SK-N-MC (cell line): ENCODE data around the gene TLNRD1.

Source experiments
- DNase-seq: peaks from one replicate; pipeline ENCODE4 v3.0.0-alpha.2; 2011; ENCODE audit warnings: low read depth, low spot score
- H3K27ac ChIP-seq: fragments of 200-600 bp; sonication (generic); 2 replicates; pipeline ENCODE4 v1.5.1; 2016; ENCODE audit warnings: mixed run types
- H3K36me3 ChIP-seq: fragments of 200-600 bp; sonication (generic); 2 replicates; pipeline ENCODE4 v1.6.1; 2017; ENCODE audit warnings: antibody characterized with exemption, low read length, mixed read lengths; ENCODE audit not compliant: insufficient read depth
- H3K4me3 ChIP-seq: fragments of 200-600 bp; sonication (generic); 2 replicates; pipeline ENCODE4 v1.5.1; 2016
- H3K9ac ChIP-seq: fragments of 200-600 bp; sonication (generic); 2 replicates; pipeline ENCODE4 v1.8.0; 2017; ENCODE audit warnings: mixed run types, mixed read lengths; ENCODE audit not compliant: insufficient read length
- H3K9me3 ChIP-seq: fragments of 200-600 bp; sonication (generic); 2 replicates; pipeline ENCODE4 v1.6.1; 2017; ENCODE audit warnings: low read depth, mild to moderate bottlenecking, antibody characterized with exemption, low read length, moderate library complexity, mixed read lengths
- EZH2 ChIP-seq: fragments of 200-600 bp; sonication (generic); IDR thresholded peaks from one replicate; pipeline ENCODE4 v1.6.1; 2017; ENCODE audit warnings: antibody characterized with exemption
- FOXP2 ChIP-seq: optimal IDR thresholded peaks from 2 replicates; pipeline ENCODE3; 2011; ENCODE audit warnings: mild to moderate bottlenecking, moderate library complexity; ENCODE audit not compliant: insufficient read depth; ENCODE audit errors: extremely low read length, control extremely low read depth
- POLR2AphosphoS5 ChIP-seq: IDR thresholded peaks from 2 replicates; pipeline ENCODE4 v1.6.1; 2012; ENCODE audit warnings: mild to moderate bottlenecking, low read depth, low read length, borderline replicate concordance

Gene TLNRD1

GRCh38 chr15:81047928-81048327 lies 47.2 kb downstream of the TLNRD1 start:
- DNase-seq = no peak
- H3K27ac ChIP-seq = no peak overlapping the region
- no peak for TF ChIP-seq POLR2AphosphoS5
- no peak for TF ChIP-seq EZH2
- TF ChIP-seq FOXP2 = no peak
- H3K9me3 ChIP-seq = no peaks in the 10 kb centered on the region
- no peak overlapping the region for H3K9ac ChIP-seq
- no peaks in the 10 kb centered on the region for H3K36me3 ChIP-seq
- H3K4me3 ChIP-seq = no peak overlapping the region

- Histone ChIP-seq H3K9ac (no peak overlapping the region), H3K4me3 (no peak overlapping the region), H3K27ac (no peak overlapping the region), H3K36me3 (no peaks in the 10 kb centered on the region), H3K9me3 (no peaks in the 10 kb centered on the region)
- DNase-seq = no peak
- no peak for TF ChIP-seq FOXP2
- no peak for TF ChIP-seq POLR2AphosphoS5
- TF ChIP-seq EZH2 = no peak
These were observed 49.1 kb downstream of the TLNRD1 start for GRCh38 chr15:81049835-81050234.

DNA sequence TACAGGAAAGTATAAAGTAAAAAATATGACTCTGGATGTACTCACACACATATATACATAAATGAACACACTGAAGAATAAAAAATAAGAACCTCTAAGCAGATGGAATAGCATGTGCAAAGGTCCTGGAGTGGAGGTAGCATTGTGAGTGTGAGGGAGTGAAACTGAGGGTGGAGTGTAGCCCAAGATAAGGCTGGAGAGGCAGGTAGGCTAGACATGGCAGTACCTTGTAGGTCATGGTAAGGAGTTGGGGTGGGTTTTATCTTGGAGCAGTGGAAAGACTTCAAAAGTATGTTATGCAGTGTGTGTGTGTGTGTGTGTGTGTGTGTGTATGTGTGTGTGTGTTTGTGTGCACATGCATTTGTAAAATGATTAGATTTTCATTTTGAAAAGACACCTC lies 49.5 kb downstream of the TLNRD1 start:
- Histone ChIP-seq H3K9me3 (no peaks in the 10 kb centered on the region), H3K36me3 (no peaks in the 10 kb centered on the region), H3K9ac (no peak overlapping the region), H3K27ac (no peak overlapping the region), H3K4me3 (no peak overlapping the region)
- no peak for DNase-seq
- no peak for TF ChIP-seq POLR2AphosphoS5
- no peak for TF ChIP-seq EZH2
- TF ChIP-seq FOXP2 = no peak

GRCh38 chr15:81050805-81051204 lies 50.1 kb downstream of the TLNRD1 start:
- TF ChIP-seq FOXP2 (no peak), EZH2 (no peak), POLR2AphosphoS5 (no peak)
- H3K4me3 ChIP-seq = no peak overlapping the region
- H3K9ac ChIP-seq = no peak overlapping the region
- DNase-seq = no peak
- no peak overlapping the region for H3K27ac ChIP-seq
- no peaks in the 10 kb centered on the region for H3K36me3 ChIP-seq
- no peaks in the 10 kb centered on the region for H3K9me3 ChIP-seq

- no peak for TF ChIP-seq EZH2
- TF ChIP-seq POLR2AphosphoS5 = no peak
- no peak for TF ChIP-seq FOXP2
- Histone ChIP-seq H3K9ac (no peak overlapping the region), H3K9me3 (no peaks in the 10 kb centered on the region), H3K36me3 (no peaks in the 10 kb centered on the region), H3K27ac (no peak overlapping the region), H3K4me3 (no peak overlapping the region)
- DNase-seq = no peak
These were observed 51.3 kb downstream of the TLNRD1 start for GRCh38 chr15:81052046-81052445.

DNA sequence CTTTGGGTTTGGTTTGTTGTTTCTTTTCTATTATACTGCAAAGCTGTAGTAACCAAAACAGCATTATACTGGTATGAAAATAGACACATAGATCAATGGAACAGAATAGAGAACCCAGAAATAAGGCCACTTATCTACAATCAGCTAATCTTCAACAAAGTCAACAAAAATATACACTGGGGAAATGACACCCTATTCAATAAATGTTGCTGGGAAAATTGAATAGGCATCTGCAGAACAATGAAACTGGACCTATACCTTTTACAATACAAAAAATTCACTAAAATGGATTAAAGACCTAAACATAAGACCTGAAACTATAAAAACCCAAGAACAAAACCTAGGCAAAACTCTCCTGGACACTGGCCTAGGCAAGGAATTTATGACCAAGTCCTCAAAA lies 52.9 kb downstream of the TLNRD1 start:
- H3K4me3 ChIP-seq = no peak overlapping the region
- TF ChIP-seq POLR2AphosphoS5 (no peak), FOXP2 (no peak), EZH2 (no peak)
- H3K9me3 ChIP-seq = no peaks in the 10 kb centered on the region
- H3K9ac ChIP-seq = no peak overlapping the region
- H3K36me3 ChIP-seq = no peaks in the 10 kb centered on the region
- no peak overlapping the region for H3K27ac ChIP-seq
- DNase-seq = no peak

DNA sequence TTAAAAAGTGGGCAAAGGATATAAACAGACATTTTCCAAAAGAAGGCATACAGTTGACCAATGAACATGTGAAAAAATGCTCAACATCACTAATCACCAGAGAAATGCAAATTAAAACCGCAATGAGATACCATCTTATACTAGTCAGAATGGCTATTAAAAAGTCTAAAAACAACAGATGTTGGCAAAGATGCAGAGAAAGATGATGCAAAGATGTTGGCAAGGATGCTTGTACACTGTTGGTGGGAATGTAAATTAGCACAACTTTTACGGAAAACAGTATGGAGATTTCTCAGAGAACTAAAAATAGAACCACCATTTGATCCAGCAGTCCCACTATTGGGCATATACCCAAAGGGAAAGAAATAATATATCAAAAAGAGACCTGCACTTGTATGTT lies 53.5 kb downstream of the TLNRD1 start:
- Histone ChIP-seq H3K9ac (no peak overlapping the region), H3K36me3 (no peaks in the 10 kb centered on the region), H3K27ac (no peak overlapping the region), H3K9me3 (no peaks in the 10 kb centered on the region), H3K4me3 (no peak overlapping the region)
- no peak for TF ChIP-seq EZH2
- no peak for TF ChIP-seq FOXP2
- no peak for TF ChIP-seq POLR2AphosphoS5
- peak; percentile 8 for DNase-seq
